Panc1 (cell line): ENCODE measurements around the gene SDK2. TPM values are rescaled to one million over a fixed set of nuclear protein-coding genes. Genes with fewer than 3 reads are reported as not detected.

Experiments
- ATAC-seq: fragments of 200-7000 bp; cut with Tn5 transposase; 2 replicates; pipeline ENCODE4 v1.9.1; 2020; ENCODE audit warnings: mild to moderate bottlenecking, moderate library complexity
- BruUV-seq: library from RNA; stranded (reverse); fragments of 400-500 nt; replicated peaks from 2 replicates; lab custom pipeline; 2021; lab: Mats Ljungman, UMichigan
- CTCF ChIA-PET: fragments of 300-600 bp; sonication (Branson Sonifier 250); formaldehyde crosslinking; loops from one replicate; lab custom pipeline; 2022; ENCODE audit warnings: antibody characterized with exemption; lab: Charles Lee
- POLR2A ChIA-PET: fragments of 300-600 bp; sonication (Branson Sonifier 250); formaldehyde crosslinking; loops from one replicate; lab custom pipeline; 2022; ENCODE audit warnings: antibody characterized with exemption; lab: Charles Lee
- DNase-seq: peaks from one replicate; pipeline ENCODE4 v3.0.0-alpha.2; 2010; ENCODE audit warnings: low read depth, low spot score
- H3K27ac ChIP-seq: 2 replicates; pipeline ENCODE4 v1.5.1; 2011; ENCODE audit warnings: mild to moderate bottlenecking, low read length, inconsistent platforms
- H3K27me3 ChIP-seq: fragments of 200-500 bp; sonication (Bioruptor generic); 2 replicates; pipeline ENCODE4 v1.6.0; 2014; ENCODE audit warnings: low read length, inconsistent platforms; ENCODE audit not compliant: control insufficient read depth, insufficient read depth
- H3K36me3 ChIP-seq: fragments of 200-500 bp; sonication (Bioruptor generic); 2 replicates; pipeline ENCODE4 v1.5.1; 2014; ENCODE audit warnings: inconsistent platforms, mild to moderate bottlenecking, low read length, moderate library complexity; ENCODE audit not compliant: control insufficient read depth, insufficient read depth
- H3K4me1 ChIP-seq: 2 replicates; pipeline ENCODE4 v1.5.1; 2011; ENCODE audit warnings: inconsistent platforms, mild to moderate bottlenecking, low read length, moderate library complexity; ENCODE audit not compliant: control insufficient read depth, insufficient read depth
- H3K4me3 ChIP-seq, 2 experiments: 2 replicates each; pipeline ENCODE4 v1.5.1; 2011 to 2012; ENCODE audit warnings: low read depth in 2 of 2, low read length in 2 of 2, mild to moderate bottlenecking in 2 of 2, inconsistent platforms in 1 of 2, moderate library complexity in 1 of 2
- H3K9me3 ChIP-seq: fragments of 200-500 bp; sonication (Bioruptor generic); 2 replicates; pipeline ENCODE4 v1.5.1; 2014; ENCODE audit warnings: low read depth, mild to moderate bottlenecking, inconsistent platforms, low read length, moderate library complexity; ENCODE audit not compliant: control insufficient read depth, insufficient read depth
- CTCF ChIP-seq: fragments of 450-650 bp; IDR thresholded peaks from 2 replicates; pipeline ENCODE4 v1.5.1; 2017; ENCODE audit warnings: mild to moderate bottlenecking
- POLR2AphosphoS5 ChIP-seq: IDR thresholded peaks from 2 replicates; pipeline ENCODE4 v1.6.1; 2012; ENCODE audit warnings: mild to moderate bottlenecking, low read depth, low read length, moderate library complexity
- REST ChIP-seq, 2 experiments: IDR thresholded peaks; 2 replicates each; pipeline ENCODE4 v1.6.1; 2011 to 2012; ENCODE audit warnings: low read depth in 2 of 2, control low read depth in 1 of 2, low read length in 1 of 2, mild to moderate bottlenecking in 1 of 2, moderate library complexity in 1 of 2; ENCODE audit not compliant: insufficient read depth in 1 of 2
- SIN3A ChIP-seq: IDR thresholded peaks from 2 replicates; pipeline ENCODE4 v1.6.1; 2012; ENCODE audit warnings: low read depth, mild to moderate bottlenecking, low read length, moderate library complexity, borderline replicate concordance; ENCODE audit not compliant: insufficient read depth
- TCF7L2 ChIP-seq: IDR thresholded peaks from 2 replicates; pipeline ENCODE4 v1.6.1; 2011; ENCODE audit warnings: mild to moderate bottlenecking, low read depth, low read length, inconsistent platforms
- in situ Hi-C: cut with HindIII; loops from 2 replicates; pipeline ENCODE4 v1.10.0; 2016; ENCODE audit warnings: low sequenced_read_pairs, low pct_unique_long_range_greater_than_20kb
- intact Hi-C: fragments of 100-400 bp; cut with micrococcal nuclease; formaldehyde crosslinking; loops from one replicate; pipeline ENCODE4 v1.10.0; 2022; ENCODE audit not compliant: unreplicated experiment
- total RNA-seq: library from RNA; stranded (reverse); gene quantifications from one replicate; pipeline ENCODE4 v1.2.1, GENCODE V29; 2021; ENCODE audit not compliant: unreplicated experiment

Gene SDK2
- total RNA-seq, 1 experiment from 2014 or later = 0.41 TPM

GRCh38 chr17:73493956-73494926 lies 150.0 kb downstream of the SDK2 start:
- H3K27ac ChIP-seq = no peak overlapping the region
- TF ChIP-seq TCF7L2 (no peak), REST (IDR thresholded peaks at IDR 0.05; ENCODE audit: insufficient read depth in 1 of 2, low read depth in 2 of 2, low read length in 1 of 2) (no peak), CTCF (no peak), POLR2AphosphoS5 (no peak), SIN3A (no peak)
- POLR2A ChIA-PET = no interaction called here
- no peak overlapping the region for H3K4me3 ChIP-seq
- DNase-seq (no peak), ATAC-seq (no peak)
- no peaks in the 10 kb centered on the region for H3K4me1 ChIP-seq
- CTCF ChIA-PET = no interaction called here
- in situ Hi-C loops = no loop called here
- BruUV-seq = no TSS peak
- H3K36me3 ChIP-seq = no peaks in the 10 kb centered on the region
- H3K9me3 ChIP-seq = no peaks in the 10 kb centered on the region
- intact Hi-C loops = no loop called here
- H3K27me3 ChIP-seq = peaks cover 31% of the 10 kb centered on the region; the same call in 1 of the 2 replicates

- Histone ChIP-seq H3K4me3 (no peak overlapping the region), H3K27me3 (peaks cover 28% of the 10 kb centered on the region; the same call in 1 of the 2 replicates), H3K4me1 (no peaks in the 10 kb centered on the region), H3K9me3 (no peaks in the 10 kb centered on the region), H3K36me3 (no peaks in the 10 kb centered on the region), H3K27ac (no peak overlapping the region)
- in situ Hi-C loops = no loop called here
- TF ChIP-seq REST (IDR thresholded peaks at IDR 0.05; ENCODE audit: insufficient read depth in 1 of 2, low read depth in 2 of 2, low read length in 1 of 2) = no peak
- no peak for TF ChIP-seq SIN3A
- no peak for TF ChIP-seq POLR2AphosphoS5
- no peak for TF ChIP-seq CTCF
- TF ChIP-seq TCF7L2 = no peak
- POLR2A ChIA-PET = no interaction called here
- ATAC-seq = no peak
- CTCF ChIA-PET = interaction anchor here (0.6 kb wide), 1 partner anchor 71 kb away, joined by 13 read pairs; no protein-coding TSS in a partner anchor
- no TSS peak for BruUV-seq
- intact Hi-C loops = no loop called here
- no peak for DNase-seq
These were observed 151.1 kb downstream of the SDK2 start for GRCh38 chr17:73492821-73493814.
